Renal pelvis (tissue), 4 donors: ENCODE data around the gene LIMS2. TPM values are rescaled to one million over a fixed set of nuclear protein-coding genes. Genes with fewer than 3 reads are reported as not detected.

Experiments
- DNase-seq: peaks from one replicate; pipeline ENCODE4 v3.0.0-alpha.2; 2013
- polyA plus RNA-seq, 3 donors: library from polyadenylated mRNA; unstranded; fragments of 120-200 nt; gene quantifications; one replicate each; pipeline ENCODE4 v1.2.1, GENCODE V29; 2013; ENCODE audit not compliant: insufficient read length in 3 of 3

Gene LIMS2
- polyA plus RNA-seq, 3 donors: 21.6 to 25.1 (median 24.7) TPM

DNA sequence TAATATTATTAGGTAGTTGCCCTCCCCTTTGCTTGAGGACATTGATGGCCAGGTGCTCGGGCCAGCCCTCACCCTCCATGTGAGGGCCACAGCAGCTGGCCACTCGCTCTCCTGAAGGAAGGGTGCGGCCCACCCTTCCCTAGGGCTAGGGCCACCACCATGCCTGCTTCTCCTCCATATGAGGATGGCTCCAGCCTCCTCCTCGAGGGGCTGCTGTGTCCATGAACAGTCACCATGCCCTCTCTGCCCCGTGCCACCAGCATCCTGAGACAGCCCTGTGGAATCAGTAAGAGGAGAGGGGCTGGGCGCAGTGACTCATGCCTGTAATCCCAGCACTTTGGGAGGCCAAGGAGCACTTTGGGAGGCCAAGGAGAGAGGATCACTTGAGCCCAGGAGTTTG, 27.0 kb downstream of the LIMS2 start:
- DNase-seq: no peak

GRCh38 chr2:127647242-127648190, 27.8 kb downstream of the LIMS2 start:
- DNase-seq: no peak

DNA sequence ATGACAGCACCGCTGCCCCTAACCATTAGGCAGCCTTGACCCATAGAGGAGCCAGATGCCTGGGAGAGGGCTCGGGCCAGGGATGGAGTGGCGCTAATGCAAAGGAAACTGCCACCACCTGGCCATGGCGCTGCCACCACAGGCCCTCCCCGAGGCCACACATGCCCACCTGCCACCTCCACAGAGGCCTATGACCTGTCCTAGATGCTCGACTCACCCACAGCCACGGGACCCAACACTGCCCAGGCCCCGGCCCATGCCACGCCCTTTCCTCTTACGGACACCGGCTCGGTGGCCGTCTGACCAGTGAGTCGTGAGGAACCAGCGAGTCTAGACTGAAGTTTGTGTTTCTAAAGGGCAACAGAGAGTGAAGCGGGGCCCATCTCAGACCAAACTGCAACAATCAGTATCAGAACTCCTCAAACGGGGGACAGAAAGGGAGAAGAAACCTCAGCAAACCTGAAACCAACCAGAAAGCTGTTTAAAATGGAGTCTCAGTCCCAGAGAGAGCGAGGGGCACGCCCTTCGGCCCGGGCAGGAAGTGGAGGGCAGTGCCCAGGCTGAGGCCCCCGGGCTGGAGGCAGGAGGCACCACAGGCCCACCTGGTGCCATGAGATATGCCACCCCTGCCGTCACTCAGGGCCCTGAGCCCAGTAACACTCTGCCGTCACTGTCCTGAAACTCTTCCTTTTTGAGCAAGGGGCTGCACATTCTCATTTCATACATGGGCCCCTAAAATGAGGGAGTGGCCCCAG, 28.7 kb downstream of the LIMS2 start:
- DNase-seq: no peak

DNA sequence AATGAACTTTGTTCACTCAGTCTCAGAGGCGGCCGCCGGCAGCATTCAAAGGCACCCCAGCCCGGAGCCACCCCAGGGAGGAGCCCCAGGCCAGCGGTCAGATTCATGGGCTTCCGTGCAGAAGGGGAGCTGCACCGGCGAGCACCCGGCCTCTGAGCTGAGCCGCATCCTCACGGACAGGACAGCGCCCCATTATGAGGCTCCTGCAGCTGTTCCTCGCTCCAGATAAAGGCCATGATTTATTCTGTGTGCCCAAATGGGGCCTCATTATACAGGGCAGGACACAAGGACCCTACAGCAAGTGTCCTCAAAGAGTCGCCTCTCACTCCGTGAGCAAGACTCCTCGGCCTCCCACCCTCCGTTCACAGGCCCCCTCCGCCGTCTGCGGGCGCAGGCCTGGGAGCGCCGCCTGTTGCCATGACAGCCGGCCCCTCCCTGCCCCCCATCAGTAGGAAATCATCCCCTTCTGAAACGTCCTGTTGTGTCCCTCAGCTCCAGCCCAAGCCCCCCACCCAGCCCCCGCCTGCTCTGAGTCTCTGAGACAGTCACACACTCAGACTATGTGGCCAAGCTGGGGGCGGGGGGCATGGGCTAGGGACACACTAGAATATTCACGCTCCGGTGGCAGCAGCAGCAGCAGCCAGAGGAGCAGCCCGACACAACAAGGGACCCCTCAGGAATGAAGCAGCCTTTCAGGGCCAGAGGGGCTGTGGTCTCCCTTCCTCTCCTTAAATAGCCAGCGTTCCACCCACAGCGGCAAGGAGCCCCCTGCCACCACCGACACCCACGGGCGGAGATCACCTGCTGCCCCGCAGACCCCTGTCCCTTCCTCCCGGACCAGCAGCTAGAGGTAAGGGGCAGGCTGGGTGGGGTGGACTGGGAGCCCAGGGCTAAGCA, 29.7 kb downstream of the LIMS2 start, which contains the start of gene GPR17:
GPR17 (plus strand) TSS at position 759 of the 897 bp plus-strand sequence. CDS start 4,583 bp downstream, outside the sequence.
- no peak for DNase-seq

DNA sequence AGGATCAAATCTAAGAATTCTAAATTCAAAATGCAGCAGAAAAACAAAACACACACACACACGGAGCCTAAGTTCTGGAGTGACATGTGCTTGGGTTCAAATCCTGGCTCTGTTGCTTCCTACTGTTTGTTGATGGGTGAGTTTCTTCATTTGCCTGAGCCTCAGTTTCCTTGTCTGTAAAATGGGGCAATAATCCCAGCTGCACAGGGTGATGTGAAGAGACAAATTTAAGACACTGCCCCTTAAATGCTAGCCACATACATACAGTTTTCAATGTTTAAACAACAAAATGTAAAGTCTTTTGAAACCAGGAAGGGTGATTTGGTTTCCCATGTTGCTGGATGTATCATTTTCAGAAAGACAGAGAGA, 30.3 kb downstream of the LIMS2 start:
- DNase-seq: no peak

DNA sequence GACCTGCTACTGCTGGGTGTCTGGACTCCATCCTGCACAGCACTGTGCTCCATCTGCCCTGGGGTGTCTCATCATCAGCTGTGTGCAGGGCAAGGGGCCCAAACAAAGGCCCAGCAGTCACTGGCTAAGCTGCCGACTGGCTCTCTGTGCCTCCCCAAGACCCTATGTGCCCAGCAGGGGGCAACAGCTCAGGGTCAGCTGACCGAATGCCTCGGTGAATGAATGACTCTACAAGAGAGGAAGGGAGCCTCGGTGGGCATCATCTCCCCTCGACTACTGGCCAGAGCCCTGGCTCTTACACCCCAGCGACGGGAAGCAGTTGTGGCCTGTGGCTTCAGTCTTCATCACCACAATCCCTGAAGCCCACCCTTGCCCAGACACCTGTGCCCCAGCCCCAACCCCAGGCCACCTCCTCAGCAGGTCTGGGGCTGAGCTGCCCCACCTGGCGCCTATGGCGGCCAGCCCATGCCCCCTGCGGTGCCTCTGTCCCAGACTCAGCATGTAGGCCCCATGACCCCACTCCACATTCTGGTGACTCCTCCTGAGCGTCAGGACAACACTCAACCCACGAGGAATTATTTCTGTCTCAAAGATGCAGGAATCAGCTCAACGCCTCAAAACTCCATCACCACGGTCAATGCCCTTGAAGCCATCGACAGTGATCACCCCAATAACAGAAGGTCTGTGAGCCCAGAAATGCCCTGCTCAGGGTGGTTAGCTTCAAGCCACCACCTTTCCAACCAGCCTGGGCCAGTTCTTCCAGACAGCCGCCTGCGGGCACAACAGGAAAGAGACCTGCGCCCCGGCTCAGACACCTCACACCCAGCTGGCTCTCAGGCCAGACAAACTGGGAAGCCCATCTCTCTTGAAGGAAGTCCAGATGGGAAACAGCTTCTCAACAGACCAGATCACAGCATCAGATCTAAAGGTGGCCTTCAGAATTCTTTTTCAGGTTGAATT, 31.0 kb downstream of the LIMS2 start:
- no peak for DNase-seq

DNA sequence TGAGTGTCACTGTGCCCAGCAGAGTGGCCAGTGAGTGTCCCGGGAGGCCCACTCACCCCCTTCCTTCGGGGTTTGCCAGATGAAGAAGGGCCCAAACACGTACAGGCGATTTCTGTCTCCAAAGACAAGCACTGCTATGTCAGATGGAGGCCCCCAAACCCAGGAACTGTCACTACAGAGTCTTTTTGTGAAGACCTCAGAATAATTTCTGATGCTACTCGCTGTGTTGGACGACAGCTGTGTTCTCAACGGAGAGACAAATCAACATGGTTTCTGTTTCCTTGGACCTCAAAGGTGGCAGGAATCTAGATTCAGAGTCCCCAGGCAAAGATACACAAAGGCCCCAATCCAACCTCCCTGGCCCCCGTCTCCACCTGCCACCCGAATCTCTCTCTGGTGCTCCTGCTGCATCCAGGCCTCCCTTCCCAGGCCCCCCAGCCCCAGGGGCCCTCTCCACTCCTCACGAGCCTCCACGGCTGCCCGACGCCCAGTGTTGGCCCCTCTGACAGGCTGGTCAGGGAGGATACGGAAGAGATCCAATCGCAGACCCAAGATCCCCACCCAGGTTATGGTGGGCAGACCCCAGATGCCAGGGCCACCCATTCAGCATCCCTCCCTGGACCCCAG, 31.8 kb downstream of the LIMS2 start:
- DNase-seq: no peak

DNA sequence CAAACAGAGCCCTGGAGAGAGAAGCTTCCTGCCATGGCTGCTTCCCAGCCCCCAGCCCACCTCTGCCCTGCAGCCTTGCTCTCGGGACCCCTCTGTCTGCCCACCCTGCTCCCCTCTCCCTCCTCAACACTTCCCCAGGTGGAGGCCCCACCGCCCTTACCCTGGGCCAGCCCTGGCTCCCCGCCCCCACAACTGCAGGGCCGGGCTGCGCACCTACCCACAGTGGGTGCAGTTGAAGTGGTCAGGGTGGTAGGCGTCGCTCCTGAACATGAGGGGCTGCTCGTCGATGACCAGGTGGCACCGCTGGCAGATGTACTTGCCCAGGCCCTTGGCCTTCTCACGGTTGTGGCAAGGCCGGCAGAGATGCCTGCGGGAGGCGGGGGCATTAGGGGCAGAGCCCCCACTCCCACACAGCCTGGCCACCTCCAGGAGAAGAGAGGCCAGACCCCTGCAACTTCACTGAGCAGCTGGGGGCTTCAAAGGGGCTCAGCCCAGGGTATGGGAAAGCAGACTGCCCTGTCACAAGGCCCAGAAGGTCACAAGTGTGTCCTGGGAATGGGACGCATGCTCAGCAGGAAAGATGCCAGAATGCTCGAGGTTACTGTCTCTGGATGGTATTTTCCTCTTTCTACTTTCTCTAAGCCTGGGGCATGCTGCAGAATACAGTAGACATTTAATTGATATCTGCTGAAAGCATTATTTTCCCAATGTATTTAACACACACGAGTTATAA, 32.5 kb downstream of the LIMS2 start:
- DNase-seq: no peak

DNA sequence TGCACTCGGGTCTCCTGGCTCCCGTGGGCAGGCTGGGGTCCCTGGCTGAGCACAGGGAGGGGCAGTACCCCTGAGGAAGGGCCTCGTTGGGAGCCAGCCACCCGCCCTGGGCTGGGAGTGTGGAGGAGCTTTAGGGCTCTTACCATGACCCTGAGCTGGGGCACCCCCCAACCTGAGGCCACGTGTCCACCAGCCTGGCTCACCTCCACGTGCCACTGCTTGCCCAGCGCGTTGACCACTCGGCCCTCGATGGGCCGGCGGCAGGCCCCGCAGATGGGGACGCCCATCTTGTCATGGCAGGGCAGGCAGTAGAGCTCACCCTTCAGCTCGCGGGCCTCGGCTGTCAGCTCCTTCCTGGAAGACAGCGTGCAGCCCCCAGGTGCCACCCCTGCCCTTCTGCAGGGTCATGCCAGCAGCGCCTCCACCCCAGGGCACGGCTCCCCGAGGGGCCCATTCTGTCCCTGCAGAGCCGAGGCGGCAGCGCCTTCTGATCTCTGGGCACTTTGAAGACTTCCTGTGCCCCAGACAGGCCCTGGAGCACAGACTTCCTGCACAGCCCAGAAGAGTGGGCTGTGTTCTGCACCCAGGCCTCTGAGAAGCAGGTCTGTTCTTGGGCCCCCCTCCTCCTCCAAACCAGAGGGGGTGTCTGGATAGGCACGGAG, 33.4 kb downstream of the LIMS2 start:
- DNase-seq: no peak

DNA sequence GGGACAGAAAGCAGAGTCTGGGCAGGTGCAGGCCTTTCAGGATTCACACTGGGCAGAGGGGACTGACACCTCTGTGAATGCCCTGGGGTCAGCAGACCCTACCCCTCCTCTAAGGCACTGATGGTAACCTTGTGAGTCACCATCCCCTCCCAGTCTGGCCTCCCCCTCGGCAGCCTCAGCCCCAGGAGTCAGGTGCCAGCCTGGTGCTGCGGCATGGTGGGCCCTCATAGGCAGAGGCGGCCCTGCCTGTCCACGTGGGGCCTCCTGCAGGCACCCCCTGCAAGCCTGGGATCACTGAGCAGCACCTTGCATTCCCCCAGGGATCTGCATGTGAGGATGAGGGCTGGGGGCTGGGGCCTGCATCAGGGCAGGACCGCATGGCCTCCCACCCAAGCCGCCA, 34.2 kb downstream of the LIMS2 start:
- DNase-seq: no peak

DNA sequence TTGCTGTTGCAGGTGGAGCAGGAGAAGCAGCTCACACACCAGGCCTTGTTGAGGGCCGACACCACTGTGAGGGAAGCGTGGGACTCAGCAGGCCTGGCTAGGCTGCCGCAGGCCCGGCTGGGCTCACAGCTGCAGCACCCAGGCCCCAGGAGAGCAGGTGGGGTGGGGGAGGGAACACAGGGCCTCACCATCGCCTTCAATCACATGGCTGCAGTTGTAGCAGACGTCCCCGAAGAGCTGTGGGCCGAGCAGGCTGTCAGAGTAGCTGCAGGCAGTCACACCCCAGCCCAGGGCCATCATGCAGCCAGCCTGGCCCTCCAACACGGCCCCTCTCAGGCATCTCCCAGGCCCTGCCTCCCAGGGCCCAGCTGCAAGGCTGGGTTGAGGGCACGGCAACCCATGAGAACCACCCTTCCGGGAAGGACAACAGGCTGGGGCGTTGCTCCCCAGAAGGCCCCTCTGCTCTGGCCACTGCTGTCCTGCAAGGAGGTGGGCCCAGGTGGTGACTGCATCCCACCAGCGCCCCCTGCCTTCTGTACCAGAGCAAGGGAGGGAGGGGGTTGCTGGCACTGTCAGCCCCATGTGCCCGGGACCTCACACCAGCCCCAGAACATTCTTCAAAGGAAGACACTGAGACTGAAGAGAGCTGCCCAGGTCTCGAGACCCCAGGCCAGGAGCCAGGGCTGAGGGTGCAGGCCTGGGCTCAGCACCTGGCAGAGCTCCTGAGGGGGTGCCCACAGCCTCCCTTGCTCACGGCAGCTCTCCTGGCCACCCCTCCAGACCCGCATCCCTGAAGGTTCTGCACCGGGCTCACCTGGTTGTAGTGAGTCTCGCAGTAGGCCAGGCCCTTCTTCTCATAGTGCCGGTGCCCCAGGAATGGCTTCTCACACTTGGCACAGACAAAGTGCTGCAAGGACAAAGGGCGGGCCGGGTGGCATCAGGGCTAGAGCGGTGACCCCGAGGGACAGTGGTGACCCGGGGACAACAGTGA, 35.0 kb downstream of the LIMS2 start:
- DNase-seq: no peak

DNA sequence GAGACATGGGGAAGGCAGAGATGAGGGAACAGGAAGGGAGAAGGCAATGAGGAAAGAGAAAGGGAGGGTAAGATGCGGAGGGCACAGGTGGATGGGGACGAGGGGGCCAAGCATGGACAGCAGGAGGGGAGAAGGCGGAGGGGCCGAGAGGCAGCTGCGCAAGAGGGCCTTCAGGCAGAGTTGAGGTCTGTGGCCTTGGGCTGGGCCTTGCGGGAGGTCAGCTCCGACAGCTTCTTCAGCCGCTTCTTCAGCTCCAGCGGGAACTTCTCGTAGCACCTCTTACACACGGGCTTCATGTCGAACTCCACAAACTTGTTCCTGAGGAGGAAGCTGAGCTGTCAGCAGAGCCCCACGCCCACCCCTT, 36.2 kb downstream of the LIMS2 start:
- DNase-seq: no peak

DNA sequence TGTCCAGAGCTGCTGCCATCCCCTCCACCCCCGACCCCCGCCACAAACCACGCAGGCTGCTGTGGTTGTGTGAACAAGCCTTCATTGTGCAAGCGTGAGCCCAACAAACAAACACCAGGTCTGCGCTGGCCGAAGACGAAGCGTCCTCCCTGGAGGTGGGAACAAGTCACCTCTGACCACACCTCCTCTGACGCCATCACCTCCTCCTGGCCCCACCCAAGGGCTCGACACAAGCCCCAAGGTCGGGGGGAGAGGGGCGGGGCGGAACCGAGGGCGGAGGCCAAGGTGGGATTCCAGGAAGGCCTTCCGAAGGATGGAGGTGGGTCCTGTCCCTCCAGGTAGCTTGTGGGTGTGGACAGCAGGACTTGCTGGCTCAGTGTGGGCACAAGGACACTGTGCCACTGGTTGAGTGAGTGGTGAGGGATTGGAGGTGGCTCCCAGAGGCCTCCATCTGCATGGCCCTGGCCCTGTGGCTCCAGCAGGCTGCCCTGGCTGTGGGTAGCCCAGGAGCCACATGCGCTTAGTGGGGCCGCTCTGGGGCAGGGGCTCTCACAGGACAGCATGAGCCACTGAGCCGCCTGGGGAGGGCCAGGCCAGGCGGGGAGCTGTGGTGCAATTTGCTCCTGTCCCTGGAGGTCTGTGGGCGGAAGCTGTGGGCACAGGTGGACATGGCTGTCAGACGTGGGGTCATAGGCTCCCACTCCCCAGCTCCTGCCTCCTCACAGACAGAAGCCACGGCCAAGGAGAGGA, 36.8 kb downstream of the LIMS2 start:
- DNase-seq: no peak

- peak; percentile 74 for DNase-seq
Measured at GRCh38 chr2:127637725-127638252, 37.5 kb downstream of the LIMS2 start.

DNA sequence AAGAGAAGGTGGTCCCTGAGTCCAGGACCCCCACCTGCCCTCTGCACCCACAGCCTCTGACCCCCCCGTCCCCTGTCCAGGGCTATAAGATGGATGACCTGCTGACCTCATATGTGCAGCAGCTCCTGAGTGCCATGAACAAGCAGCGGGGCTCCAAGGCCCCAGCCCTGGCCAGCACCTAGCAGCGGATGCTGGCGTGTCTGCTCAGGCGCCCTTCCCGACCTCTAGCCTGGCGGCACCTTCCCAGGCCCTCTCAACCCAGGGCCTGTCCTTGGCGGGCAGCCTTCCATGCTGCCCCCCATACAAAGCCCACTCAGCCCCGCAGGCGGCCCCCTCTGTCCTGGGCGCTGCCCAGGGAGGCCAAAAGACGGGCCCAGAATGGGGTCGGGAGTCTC, 38.1 kb downstream of the LIMS2 start:
- DNase-seq: no peak
